Activated T-helper 9 cell treated with anti-CD3 and anti-CD28 coated beads, Interleukin-2, amount 50 U/mL, for 16 hours (primary cell): ENCODE data around the gene ITFG1.

ENCODE experiments used
- DNase-seq: peaks from one replicate; pipeline ENCODE4 v3.0.0-alpha.2; 2020; ENCODE audit warnings: low read depth

ITFG1 gene

DNA sequence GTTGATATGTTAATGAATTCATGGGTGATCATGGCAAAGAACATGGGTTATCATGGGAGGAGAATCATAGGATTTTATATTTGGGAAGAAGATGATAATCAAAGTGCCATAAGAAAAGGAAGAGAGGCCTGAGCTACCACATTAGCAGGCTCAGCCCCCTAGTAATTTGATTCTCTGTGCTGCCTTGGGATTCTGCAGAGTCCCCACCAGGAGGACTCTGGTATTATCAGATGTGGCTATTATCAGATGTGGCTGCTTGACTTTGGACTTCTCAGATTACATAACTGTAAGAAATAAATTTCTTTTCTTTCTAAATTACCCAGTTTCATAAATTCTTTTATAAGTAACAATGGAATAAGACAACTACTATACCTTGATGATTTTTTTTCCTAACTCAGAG is 137.6 kb downstream of the ITFG1 start:
- DNase-seq = no peak

GRCh38 chr16:47320546-47321310 is 140.1 kb downstream of the ITFG1 start:
- no peak for DNase-seq

DNA sequence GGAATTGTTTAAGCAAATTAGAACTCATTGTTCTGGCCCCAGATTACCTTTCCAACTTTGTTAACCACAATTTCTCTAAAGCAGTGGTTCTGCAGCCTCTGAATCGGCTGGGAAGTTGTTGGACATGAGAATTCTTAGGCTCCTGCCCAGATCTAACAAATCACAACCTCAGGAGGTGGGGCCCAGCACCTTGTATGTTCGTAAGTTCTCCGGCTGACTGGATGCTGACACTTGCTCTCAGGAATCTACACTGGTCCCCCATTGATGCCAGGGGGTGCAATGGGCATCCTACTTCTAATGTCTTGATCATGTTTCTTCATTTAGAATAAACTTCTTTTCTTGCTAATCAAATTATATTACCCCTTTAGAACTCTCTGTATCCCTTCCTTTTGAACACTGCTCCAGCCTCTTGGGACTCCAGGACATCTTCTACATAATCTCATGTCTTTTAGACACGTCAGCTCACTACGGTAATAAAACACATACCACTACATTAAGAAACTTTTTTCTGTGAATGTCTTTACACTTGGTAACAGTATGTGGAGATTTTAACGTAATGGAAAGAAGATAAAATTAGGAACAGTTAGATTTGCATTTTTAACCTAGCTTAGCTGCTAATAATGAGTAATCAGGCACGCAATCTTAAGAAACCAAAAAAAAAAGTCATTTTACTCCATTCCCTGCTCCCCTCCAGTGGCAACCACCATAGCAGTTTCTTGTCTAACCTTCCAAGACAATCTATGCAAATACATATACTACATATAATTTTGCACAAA is 143.2 kb downstream of the ITFG1 start:
- DNase-seq = no peak

DNA sequence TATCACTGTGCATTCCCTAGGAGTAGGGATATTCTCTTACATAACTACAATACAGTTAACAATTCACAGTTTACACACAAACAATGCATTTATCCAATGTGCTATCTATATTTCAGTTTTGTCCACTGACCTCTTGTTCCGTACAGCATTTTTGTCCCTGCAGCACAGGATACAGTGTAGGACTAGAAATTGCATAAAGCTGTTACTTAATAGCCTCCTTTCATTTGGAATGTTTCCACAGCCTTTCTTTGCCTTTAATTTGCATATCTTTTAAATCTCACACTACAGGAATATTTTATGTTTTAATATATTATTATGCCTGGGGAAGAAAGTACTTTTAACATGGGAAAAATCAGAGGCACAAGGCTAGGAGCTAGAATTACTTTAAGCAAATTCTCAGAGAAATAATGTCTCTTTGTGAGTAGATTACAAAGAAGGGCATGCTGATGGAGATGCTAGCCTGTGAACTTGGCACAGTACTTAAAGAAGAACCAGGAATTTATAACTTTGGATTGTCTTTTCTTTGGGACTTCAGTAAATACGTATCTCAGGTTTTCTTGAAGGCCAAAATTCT is 144.3 kb downstream of the ITFG1 start:
- no peak for DNase-seq

GRCh38 chr16:47311738-47312505 is 148.9 kb downstream of the ITFG1 start:
- no peak for DNase-seq

DNA sequence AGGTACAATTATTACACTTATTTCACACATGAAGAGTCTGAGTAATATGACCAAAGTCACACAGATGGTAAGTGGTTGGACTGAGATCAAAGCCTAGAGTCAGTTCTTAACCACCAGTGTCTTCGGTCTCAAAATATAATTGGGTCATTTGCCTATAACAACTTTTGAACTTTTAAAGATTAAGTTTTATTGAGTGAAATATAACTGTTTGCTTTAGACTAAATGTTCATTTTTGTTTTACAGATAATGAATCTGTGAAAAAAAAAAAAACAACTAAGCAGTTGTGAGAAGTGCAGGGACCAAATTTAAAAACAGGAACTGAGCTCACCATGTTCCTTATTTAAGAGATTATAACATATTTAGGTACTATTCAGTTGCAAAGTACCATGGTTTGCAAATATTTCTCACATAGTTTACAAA is 150.1 kb downstream of the ITFG1 start:
- no peak for DNase-seq

DNA sequence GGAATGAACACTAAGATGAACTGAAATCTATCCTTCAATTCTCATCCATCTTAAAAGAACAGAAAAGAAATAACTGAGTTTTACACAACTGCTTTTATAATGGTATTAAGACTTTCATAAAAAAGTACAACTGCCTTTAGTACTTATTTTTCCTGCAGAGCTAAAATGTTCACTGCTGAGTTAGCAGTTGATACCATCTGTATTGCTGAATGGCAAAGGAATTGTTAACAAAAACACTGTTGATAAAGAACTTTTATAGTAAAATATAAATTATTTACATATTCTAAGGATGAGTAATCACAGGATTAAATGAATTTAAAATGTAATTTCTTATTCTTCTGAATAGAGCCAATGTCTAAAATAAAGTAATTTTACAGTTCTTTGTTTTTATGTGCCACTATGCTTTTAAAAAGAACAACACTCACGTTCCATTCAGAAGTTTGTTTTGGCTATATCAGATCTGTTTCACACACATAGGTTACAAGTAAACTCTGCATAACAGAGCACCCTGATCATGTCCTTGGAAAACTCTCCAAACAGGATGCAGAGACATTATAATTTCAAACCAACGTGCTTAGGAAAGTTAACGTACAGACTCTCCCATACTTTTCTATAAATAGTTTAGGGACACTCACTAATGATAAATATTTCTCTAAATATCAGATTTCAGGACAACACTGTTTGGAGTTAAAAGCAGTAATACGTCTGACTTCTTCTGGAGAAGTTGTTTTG is 151.1 kb downstream of the ITFG1 start:
- DNase-seq = no peak

- DNase-seq = no peak
Measured at GRCh38 chr16:47308601-47309000, 152.3 kb downstream of the ITFG1 start.

DNA sequence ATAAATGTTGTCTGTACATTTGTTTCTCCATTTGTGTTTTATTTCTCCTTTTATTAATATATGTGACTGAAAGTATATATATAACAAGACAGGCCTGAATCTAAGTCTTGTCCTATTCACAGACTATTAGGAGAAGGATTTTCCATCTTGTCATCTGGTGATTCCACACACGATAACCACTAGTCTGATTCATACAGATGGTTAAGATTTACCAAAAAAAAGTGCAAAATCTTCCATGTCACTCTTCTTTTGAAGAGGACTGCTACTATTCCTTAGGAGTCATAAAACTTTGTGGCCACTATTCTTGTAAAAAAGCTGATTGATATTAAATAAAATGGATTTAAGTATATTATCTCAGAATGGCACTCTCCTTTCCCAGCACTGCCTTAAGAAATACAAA is 156.3 kb downstream of the ITFG1 start:
- DNase-seq = no peak

GRCh38 chr16:47299587-47299986 is 161.3 kb downstream of the ITFG1 start:
- no peak for DNase-seq

GRCh38 chr16:47284999-47285398 is 175.9 kb downstream of the ITFG1 start:
- DNase-seq = no peak

GRCh38 chr16:47278306-47278970 is 182.4 kb downstream of the ITFG1 start:
- no peak for DNase-seq

GRCh38 chr16:47276522-47276921 is 184.3 kb downstream of the ITFG1 start:
- no peak for DNase-seq

GRCh38 chr16:47262938-47263337 is 197.9 kb downstream of the ITFG1 start:
- no peak for DNase-seq

GRCh38 chr16:47260503-47260902 is 200.4 kb downstream of the ITFG1 start:
- DNase-seq = no peak

DNA sequence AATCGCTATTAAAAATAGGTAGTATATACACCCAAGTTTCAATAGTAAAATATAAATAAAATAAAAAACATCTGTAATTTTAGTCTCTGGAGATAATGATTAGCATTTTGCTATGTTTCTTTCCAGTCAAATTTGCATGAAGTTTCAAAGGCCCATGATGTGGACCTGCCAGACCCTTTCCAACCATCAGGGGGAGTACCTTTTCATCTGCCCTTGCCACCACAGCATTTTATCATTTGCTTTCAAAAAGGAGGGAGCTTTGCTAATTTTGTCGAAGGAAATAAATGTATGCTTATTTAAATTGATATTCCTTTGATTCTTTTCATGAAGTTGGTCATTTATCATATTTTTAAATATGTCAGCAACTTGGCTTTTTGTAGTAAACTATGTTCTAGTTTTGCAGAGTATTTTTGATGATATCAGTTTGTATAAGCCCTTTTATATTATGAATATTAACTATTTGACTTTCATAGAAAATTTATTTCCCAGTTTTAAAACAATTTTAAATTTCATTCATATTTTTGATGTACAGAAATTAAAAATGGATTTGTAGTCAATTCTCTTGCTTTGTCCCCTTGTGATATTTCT is 201.9 kb downstream of the ITFG1 start:
- no peak for DNase-seq

DNA sequence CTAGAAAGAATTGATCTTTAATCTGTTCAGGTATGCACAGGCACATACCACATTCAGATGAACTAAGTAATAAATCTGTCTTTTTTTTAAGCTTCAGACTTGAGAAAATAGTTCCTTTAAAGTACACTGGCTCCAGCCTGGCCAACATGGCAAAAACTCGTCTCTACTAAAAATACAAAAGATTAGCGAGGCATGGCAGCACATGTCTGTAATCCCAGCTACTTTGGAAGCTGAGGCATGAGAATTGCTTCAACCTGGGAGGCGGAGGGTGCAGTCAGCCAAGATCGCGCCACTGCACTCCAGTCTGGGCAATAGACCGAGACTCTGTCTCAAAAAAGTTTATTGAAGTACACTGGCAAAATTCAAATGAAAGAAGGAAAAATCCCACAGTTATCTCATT is 206.1 kb downstream of the ITFG1 start:
- DNase-seq = no peak

DNA sequence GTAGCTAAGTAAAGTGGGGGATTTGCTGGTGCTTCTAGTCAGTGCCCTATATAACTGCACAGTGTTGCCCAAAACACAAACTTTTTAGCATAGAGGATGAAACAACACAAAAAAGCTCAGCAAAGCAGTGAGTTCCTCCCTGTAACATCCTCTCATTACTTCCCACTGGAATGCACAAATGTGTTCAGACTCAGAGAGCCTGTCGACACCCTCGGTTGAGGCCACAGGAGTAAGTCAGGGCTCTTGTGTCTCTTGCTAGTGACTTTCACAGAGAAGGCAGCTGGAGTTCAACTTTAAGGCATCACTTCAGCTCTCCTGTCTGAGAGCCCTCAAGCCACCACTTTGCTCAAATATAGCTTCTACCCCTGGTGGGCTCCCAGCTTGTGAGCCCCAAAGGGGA is 209.9 kb downstream of the ITFG1 start:
- DNase-seq = no peak

DNA sequence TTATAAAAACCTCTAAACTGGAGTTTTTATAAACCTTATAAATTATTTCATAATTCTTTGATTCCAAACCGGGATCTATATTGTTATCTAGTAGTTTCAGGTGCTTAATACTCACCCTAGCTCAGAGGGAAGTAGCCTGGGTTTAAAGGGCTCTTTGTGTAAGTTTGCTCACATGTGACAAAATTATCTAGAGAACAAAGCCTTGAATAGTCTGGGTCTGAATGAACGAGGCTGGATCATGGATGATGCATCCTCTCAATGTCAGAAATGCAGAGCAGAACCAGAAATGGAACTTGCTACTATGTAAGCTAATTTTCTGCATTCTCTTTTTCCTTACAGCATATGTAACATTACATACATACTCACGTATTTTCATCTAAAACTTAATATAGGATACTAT is 213.2 kb downstream of the ITFG1 start:
- DNase-seq = no peak

DNA sequence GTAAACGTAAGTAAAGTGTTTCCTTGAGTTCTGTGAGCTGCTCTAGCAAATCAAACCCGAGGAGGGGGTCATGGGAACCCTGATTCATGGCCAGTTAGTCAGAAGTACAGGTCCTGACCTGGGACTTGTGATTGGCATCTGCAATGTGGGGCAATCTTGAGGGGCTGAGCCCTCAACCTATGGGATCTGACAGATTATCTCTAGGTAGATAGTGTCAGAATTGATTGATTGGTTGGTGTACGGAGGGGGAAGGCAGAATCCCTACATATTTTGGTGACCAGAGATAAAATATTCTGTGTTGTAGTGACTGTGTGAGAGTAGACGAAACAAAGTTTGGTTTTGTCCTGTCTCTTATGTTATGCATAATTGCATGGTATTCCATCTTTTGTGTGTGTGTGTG is 216.7 kb downstream of the ITFG1 start:
- no peak for DNase-seq

DNA sequence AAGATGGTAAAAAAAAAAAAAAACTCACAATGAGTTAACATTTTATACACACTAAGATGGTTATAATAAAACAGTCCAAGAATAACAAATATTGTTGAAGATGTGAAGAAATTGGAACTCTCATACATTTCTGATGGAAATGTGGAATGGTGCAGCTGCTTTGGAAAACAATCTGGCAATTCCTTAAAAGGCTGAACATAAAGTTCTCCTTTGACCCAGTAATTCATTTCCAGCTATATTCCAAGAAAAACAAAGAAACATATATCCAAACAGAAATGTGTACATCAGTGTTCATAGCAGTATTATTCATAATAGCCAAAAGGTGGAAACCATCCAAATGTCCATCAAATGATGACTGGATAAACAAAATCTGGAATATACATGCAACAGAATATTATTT is 219.8 kb downstream of the ITFG1 start:
- DNase-seq = no peak
